Gastrocnemius medialis (tissue), 4 donors: ENCODE measurements around the gene ATP5F1D.

Source experiments
- POLR2A ChIP-seq, 2 donors: fragments of 450-650 bp; IDR thresholded peaks; one replicate each; pipeline ENCODE4 v1.6.1; 2017; ENCODE audit warnings: antibody characterized with exemption in 2 of 2, mild to moderate bottlenecking in 2 of 2, moderate library complexity in 2 of 2
- TF ChIP-seq, protein P1 (sequence below), 5 experiments: fragments of 450-650 bp in 3 of 5; fragments of 200-600 bp in 2 of 5; sonication (generic) in 2 of 5; IDR thresholded peaks in 4 of 5; conservative IDR thresholded peaks in 1 of 5; 1 replicate in 4 of 5; 2 replicates in 1 of 5; pipeline ENCODE4 v1.5.1; 2016 to 2019; ENCODE audit warnings: antibody characterized with exemption in 5 of 5, mild to moderate bottlenecking in 3 of 5, moderate library complexity in 3 of 5

GRCh38 chr19:1249990-1250436, 8.5 kb downstream of the ATP5F1D start:
- TF ChIP-seq, protein P1, sequence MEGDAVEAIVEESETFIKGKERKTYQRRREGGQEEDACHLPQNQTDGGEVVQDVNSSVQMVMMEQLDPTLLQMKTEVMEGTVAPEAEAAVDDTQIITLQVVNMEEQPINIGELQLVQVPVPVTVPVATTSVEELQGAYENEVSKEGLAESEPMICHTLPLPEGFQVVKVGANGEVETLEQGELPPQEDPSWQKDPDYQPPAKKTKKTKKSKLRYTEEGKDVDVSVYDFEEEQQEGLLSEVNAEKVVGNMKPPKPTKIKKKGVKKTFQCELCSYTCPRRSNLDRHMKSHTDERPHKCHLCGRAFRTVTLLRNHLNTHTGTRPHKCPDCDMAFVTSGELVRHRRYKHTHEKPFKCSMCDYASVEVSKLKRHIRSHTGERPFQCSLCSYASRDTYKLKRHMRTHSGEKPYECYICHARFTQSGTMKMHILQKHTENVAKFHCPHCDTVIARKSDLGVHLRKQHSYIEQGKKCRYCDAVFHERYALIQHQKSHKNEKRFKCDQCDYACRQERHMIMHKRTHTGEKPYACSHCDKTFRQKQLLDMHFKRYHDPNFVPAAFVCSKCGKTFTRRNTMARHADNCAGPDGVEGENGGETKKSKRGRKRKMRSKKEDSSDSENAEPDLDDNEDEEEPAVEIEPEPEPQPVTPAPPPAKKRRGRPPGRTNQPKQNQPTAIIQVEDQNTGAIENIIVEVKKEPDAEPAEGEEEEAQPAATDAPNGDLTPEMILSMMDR (IDR thresholded peaks at IDR 0.05 in 4 of 5, conservative IDR thresholded peaks at IDR 0.05 in 1 of 5): peak in 1 of 5 experiments; percentile 9
- no peak for TF ChIP-seq POLR2A (IDR thresholded peaks at IDR 0.05)
